A673 (cell line): ENCODE results near the gene KRT28.

Experiments
- CTCF ChIP-seq: fragments of 300-800, 200-600 bp; sonication (generic); conservative IDR thresholded peaks from 2 replicates; pipeline ENCODE4 v1.5.1; 2017; ENCODE audit warnings: low read depth, mild to moderate bottlenecking, antibody characterized with exemption, low read length, moderate library complexity, mixed read lengths
- EZH2 ChIP-seq: fragments of 200-600 bp; sonication (generic); IDR thresholded peaks from 2 replicates; pipeline ENCODE4 v1.6.1; 2017; ENCODE audit warnings: borderline replicate concordance, low read depth, mild to moderate bottlenecking, mixed read lengths, antibody characterized with exemption, low read length; ENCODE audit not compliant: poor library complexity, severe bottlenecking

GRCh38 chr17:40836020-40836419 lies 36.3 kb upstream of the KRT28 start:
- no peak for TF ChIP-seq CTCF
- TF ChIP-seq EZH2, result no peak
